ENCODE measurements around the gene ALPI. TPM values are rescaled to one million over a fixed set of nuclear protein-coding genes. Genes with fewer than 3 reads are reported as not detected.

The ALPI gene
- total and polyA plus RNA-seq, 10 of the 15 experiments (the other 5 are each of a cell fraction or from before 2014, with no cell fraction given): not detected

DNA sequence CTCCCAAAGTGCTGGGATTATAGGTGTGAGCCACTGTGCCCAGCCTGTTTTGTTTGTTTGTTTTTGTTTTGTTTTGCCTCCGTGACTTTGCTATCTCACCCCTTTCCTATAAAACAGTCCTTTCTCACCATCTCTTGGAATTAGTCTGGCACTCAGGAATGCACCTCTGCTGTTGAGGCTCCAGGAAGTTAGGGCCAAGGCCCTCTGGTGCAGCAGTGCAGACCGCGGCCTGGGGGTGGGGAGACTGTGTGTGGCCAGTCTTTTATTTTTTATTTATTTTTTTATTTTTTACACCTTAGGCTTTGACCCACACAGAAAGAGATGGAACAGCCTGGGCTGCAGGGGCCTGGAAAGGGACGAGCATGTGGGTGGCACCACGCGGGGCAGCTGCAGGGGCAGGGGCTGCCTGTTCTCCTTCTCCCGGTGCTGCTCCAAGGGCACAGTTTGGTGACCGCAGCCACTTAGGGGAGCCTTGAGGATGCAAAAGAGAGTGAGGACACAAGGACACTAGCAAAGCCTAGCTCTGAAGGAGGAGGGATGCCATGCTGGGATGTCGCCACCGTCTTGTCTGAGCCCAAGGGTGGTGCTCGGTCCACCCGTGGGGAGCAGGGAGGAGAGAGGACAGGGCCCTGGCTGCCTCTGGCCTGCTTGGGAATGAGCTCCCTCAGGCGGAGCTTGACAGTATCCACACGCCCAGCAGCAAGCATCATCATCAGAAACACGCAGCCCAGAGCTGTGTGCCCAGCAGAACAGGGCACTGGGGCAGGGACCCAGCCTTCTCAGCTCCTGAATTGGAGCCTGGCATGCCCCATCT lies 19.4 kb upstream of the ALPI start:
- ChIA-PET CTCF (interaction anchor here (1.1 to 2.5 kb wide), 2 partner anchors 69 to 102 kb away, joined by 3 to 7 read pairs; no protein-coding TSS in a partner anchor), SMC1A (ENCODE audit: uncharacterized antibody, unreplicated experiment) (interaction anchor here (0.5 kb wide), 1 partner anchor 519 kb away, joined by 3 read pairs; no protein-coding TSS in a partner anchor), RAD21 (ENCODE audit: unreplicated experiment) (interaction anchor here (1.7 kb wide), 1 partner anchor 530 kb away, joined by 3 read pairs; no protein-coding TSS in a partner anchor), POLR2A (no interaction called here)
- DNase-seq (ENCODE audit: low read depth, low spot score) (no peak), ATAC-seq (no peak), FAIRE-seq (no peak)
- H3K4me1 ChIP-seq (ENCODE audit: control insufficient read depth, insufficient read depth, low read length): no peaks in the 10 kb centered on the region
- in situ Hi-C loops (cut with MboI) (no loop called here), intact Hi-C loops (cut with micrococcal nuclease; ENCODE audit: unreplicated experiment) (no loop called here)
- H3K9ac ChIP-seq (ENCODE audit: control insufficient read depth, insufficient read depth, low read length): no peak overlapping the region
- no peak overlapping the region for H3K4me2 ChIP-seq (ENCODE audit: control insufficient read depth, insufficient read depth)
- H2AFZ ChIP-seq (ENCODE audit: control insufficient read depth, low read depth, low read length): no peak overlapping the region
- H3K79me2 ChIP-seq (ENCODE audit: control insufficient read depth, insufficient read depth, low read length): no peaks in the 10 kb centered on the region
- H3K9me3 ChIP-seq (replicated peaks; ENCODE audit: control insufficient read depth, insufficient read depth, low read length): no peaks in the 10 kb centered on the region
- no peaks in the 10 kb centered on the region; a peak in 3 of 4 replicates for H3K27me3 ChIP-seq (replicated peaks in 1 of 2; ENCODE audit: control insufficient read depth in 2 of 2, insufficient read depth in 2 of 2, low read length in 1 of 2)
- WGBS (ENCODE audit: insufficient coverage, insufficient replicate concordance, low lambda C conversion rate, missing lambda C conversion rate): 48% methylated on average over 15 of the region's 15 CpGs
- no TSS peak for BruUV-seq (replicated peaks)
- no peak overlapping the region for H3K4me3 ChIP-seq
- no peaks in the 10 kb centered on the region for H4K20me1 ChIP-seq (ENCODE audit: control insufficient read depth, insufficient read depth)
- H3K27ac ChIP-seq (ENCODE audit: control insufficient read depth, insufficient read depth): no peak overlapping the region
- no peaks in the 10 kb centered on the region for H3K36me3 ChIP-seq (ENCODE audit: control insufficient read depth in 2 of 2, insufficient read depth in 2 of 2, low read length in 1 of 2)
- no peak for TF ChIP-seq FOS (IDR thresholded peaks at IDR 0.05; ENCODE audit: borderline replicate concordance, extremely low read depth, insufficient read length)
- no peak for TF ChIP-seq ZBTB11 (CRISPR knock-in tag; IDR thresholded peaks at IDR 0.05)
- no peak for TF ChIP-seq ZNF622 (IDR thresholded peaks at IDR 0.05)
- TF ChIP-seq ZBTB40 (IDR thresholded peaks at IDR 0.05; ENCODE audit: borderline replicate concordance): no peak
- no peak for TF ChIP-seq PBX3 (IDR thresholded peaks at IDR 0.05; ENCODE audit: insufficient replicate concordance, low read depth, low read length)
- no peak for TF ChIP-seq RBBP5 (conservative IDR thresholded peaks at IDR 0.05)
- no peak for TF ChIP-seq IRF5 (IDR thresholded peaks at IDR 0.05; ENCODE audit: borderline replicate concordance)
- TF ChIP-seq GABPA (IDR thresholded peaks at IDR 0.05; ENCODE audit: low read depth): no peak
- TF ChIP-seq BCL11A (IDR thresholded peaks at IDR 0.05; ENCODE audit: low read depth, low read length): no peak
- TF ChIP-seq, protein P1, sequence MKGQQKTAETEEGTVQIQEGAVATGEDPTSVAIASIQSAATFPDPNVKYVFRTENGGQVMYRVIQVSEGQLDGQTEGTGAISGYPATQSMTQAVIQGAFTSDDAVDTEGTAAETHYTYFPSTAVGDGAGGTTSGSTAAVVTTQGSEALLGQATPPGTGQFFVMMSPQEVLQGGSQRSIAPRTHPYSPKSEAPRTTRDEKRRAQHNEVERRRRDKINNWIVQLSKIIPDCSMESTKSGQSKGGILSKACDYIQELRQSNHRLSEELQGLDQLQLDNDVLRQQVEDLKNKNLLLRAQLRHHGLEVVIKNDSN (IDR thresholded peaks at IDR 0.05; ENCODE audit: borderline replicate concordance, extremely low read length, insufficient read depth, low read depth, low read length): no peak
- no peak for TF ChIP-seq RUNX3 (IDR thresholded peaks at IDR 0.05; ENCODE audit: low read length)
